Measurements from ENCODE around the gene NAXD.

The NAXD gene

GRCh38 chr13:110578363-110578762 lies 37.0 kb upstream of the NAXD start:
- no peaks in the 10 kb centered on the region for H3K27me3 ChIP-seq (ENCODE audit: control insufficient read depth, insufficient read depth, low read length)

GRCh38 chr13:110580800-110581199 lies 34.5 kb upstream of the NAXD start:
- Histone ChIP-seq H3K27ac (ENCODE audit: low read length) (no peak overlapping the region), H3K9ac (ENCODE audit: low read length) (no peak overlapping the region), H3K9me3 (ENCODE audit: control insufficient read depth, low read depth, low read length) (no peaks in the 10 kb centered on the region)

More at GRCh38 chr13:110578363-110578762, 37.0 kb upstream of the NAXD start:
- Histone ChIP-seq H3K36me3 (ENCODE audit: control insufficient read depth, low read depth, low read length) (no peaks in the 10 kb centered on the region), H3K9me3 (ENCODE audit: control insufficient read depth, low read depth, low read length) (no peaks in the 10 kb centered on the region), H3K9ac (ENCODE audit: low read length) (no peak overlapping the region), H3K4me1 (ENCODE audit: control insufficient read depth, low read depth, low read length) (peaks cover 6% of the 10 kb centered on the region), H3K4me3 (ENCODE audit: low read length) (no peak overlapping the region), H3K27ac (ENCODE audit: low read length) (no peak overlapping the region)

GRCh38 chr13:110581506-110582185 lies 33.7 kb upstream of the NAXD start:
- Histone ChIP-seq H3K27ac (ENCODE audit: low read length) (no peak overlapping the region), H3K27me3 (ENCODE audit: control insufficient read depth, insufficient read depth, low read length) (no peaks in the 10 kb centered on the region), H3K9me3 (ENCODE audit: control insufficient read depth, low read depth, low read length) (no peaks in the 10 kb centered on the region), H3K9ac (ENCODE audit: low read length) (no peak overlapping the region), H3K4me1 (ENCODE audit: control insufficient read depth, low read depth, low read length) (no peaks in the 10 kb centered on the region), H3K4me3 (ENCODE audit: low read length) (no peak overlapping the region), H3K36me3 (ENCODE audit: control insufficient read depth, low read depth, low read length) (no peaks in the 10 kb centered on the region)

More at GRCh38 chr13:110580800-110581199, 34.5 kb upstream of the NAXD start:
- Histone ChIP-seq H3K4me1 (ENCODE audit: control insufficient read depth, low read depth, low read length) (peaks cover under 1% of the 10 kb centered on the region), H3K4me3 (ENCODE audit: low read length) (no peak overlapping the region), H3K36me3 (ENCODE audit: control insufficient read depth, low read depth, low read length) (no peaks in the 10 kb centered on the region), H3K27me3 (ENCODE audit: control insufficient read depth, insufficient read depth, low read length) (no peaks in the 10 kb centered on the region)

DNA sequence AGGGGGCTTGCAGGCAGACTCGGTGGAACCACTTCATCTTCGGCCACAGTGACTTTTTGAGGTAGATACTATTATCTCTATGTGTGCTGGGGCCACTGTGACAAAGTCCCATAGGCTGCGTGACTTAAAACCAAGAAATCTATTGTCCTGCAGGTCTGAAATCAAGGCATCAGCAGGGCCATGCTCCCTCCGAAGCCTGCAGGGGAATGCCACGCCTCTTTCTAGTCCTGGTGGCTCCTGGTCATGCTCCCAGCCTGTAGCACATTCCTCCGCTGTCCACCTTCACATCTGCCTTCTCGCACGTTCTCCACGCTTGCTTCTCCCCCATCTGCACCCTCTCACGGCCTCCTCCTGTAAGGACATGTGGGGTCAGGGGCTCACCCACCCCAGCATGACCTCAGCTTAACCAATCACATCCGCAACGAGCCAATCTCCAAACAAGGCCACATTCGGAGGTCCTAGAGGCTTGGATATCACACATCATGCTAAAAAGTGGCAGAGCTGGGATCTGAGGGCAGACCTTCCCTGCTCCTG lies 32.9 kb upstream of the NAXD start:
- H3K27ac ChIP-seq (ENCODE audit: low read length) = no peak overlapping the region
- H3K9ac ChIP-seq (ENCODE audit: low read length) = no peak overlapping the region
- H3K4me3 ChIP-seq (ENCODE audit: low read length) = no peak overlapping the region
- no peaks in the 10 kb centered on the region for H3K4me1 ChIP-seq (ENCODE audit: control insufficient read depth, low read depth, low read length)
- no peaks in the 10 kb centered on the region for H3K9me3 ChIP-seq (ENCODE audit: control insufficient read depth, low read depth, low read length)
- H3K27me3 ChIP-seq (ENCODE audit: control insufficient read depth, insufficient read depth, low read length) = no peaks in the 10 kb centered on the region
- no peaks in the 10 kb centered on the region for H3K36me3 ChIP-seq (ENCODE audit: control insufficient read depth, low read depth, low read length)

DNA sequence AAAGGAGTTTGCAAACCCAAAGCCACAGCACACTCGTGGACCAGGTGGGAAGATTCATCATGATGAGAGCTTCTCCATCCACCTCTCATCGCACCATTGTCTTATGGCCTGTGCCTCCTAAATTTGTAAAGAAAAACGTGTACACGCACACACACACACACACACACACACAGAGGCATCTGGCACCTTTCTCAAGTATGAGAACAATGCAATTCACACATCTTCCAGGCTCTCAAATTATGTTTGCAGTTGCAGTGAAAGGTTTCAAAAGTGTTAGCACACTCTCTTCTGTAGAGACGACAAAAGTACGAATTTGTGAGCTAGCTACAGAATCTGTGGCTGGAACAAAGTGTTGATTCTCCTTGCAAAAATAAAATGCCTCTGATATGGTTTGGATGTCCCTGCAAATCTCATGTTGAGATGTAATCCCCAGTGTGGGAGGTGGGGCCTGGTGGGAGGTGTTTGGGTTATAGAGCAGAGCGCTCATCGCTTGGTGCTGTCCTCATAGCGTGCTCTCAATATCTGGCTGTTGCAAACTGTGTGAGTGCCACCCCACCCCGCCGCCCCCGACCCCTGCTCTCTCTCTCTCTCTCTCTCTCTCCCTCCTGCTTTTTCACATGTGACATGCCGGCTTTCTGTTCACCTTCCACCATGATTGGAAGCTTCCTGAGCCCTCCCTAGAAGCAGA lies 32.0 kb upstream of the NAXD start:
- Histone ChIP-seq H3K4me1 (ENCODE audit: control insufficient read depth, low read depth, low read length) (no peaks in the 10 kb centered on the region), H3K9me3 (ENCODE audit: control insufficient read depth, low read depth, low read length) (no peaks in the 10 kb centered on the region), H3K9ac (ENCODE audit: low read length) (no peak overlapping the region), H3K4me3 (ENCODE audit: low read length) (no peak overlapping the region), H3K27me3 (ENCODE audit: control insufficient read depth, insufficient read depth, low read length) (no peaks in the 10 kb centered on the region), H3K27ac (ENCODE audit: low read length) (no peak overlapping the region), H3K36me3 (ENCODE audit: control insufficient read depth, low read depth, low read length) (no peaks in the 10 kb centered on the region)

- no peaks in the 10 kb centered on the region for H3K9me3 ChIP-seq (ENCODE audit: control insufficient read depth, low read depth, low read length)
- no peaks in the 10 kb centered on the region for H3K27me3 ChIP-seq (ENCODE audit: control insufficient read depth, insufficient read depth, low read length)
- H3K9ac ChIP-seq (ENCODE audit: low read length) = no peak overlapping the region
- H3K27ac ChIP-seq (ENCODE audit: low read length) = no peak overlapping the region
- no peaks in the 10 kb centered on the region for H3K36me3 ChIP-seq (ENCODE audit: control insufficient read depth, low read depth, low read length)
- no peak overlapping the region for H3K4me3 ChIP-seq (ENCODE audit: low read length)
- peaks cover 4% of the 10 kb centered on the region for H3K4me1 ChIP-seq (ENCODE audit: control insufficient read depth, low read depth, low read length)
Observed at GRCh38 chr13:110589793-110590390, 25.5 kb upstream of the NAXD start.

DNA sequence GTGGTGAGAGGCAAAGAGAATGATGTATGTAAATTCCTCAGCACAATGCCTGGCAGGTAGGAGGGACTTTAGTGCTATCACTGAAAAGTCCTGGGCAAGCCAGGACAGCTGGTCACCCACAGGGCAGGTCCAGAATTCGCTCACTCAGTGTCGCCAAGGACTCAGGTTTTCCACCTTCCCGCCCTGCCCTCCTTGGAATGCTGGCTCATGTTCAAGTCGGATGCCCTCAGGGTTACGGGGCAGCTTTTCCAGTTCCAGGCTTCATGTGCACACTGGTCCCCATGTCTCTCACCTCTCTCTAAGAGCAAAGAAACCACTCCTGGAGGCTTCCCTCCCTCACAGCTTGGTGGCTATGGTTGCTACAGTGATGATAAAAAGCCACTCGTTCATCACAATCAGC lies 24.8 kb upstream of the NAXD start:
- H3K4me3 ChIP-seq (ENCODE audit: low read length) = no peak overlapping the region
- no peak overlapping the region for H3K9ac ChIP-seq (ENCODE audit: low read length)
- no peaks in the 10 kb centered on the region for H3K27me3 ChIP-seq (ENCODE audit: control insufficient read depth, insufficient read depth, low read length)
- no peaks in the 10 kb centered on the region for H3K9me3 ChIP-seq (ENCODE audit: control insufficient read depth, low read depth, low read length)
- H3K4me1 ChIP-seq (ENCODE audit: control insufficient read depth, low read depth, low read length) = peaks cover 4% of the 10 kb centered on the region
- H3K36me3 ChIP-seq (ENCODE audit: control insufficient read depth, low read depth, low read length) = no peaks in the 10 kb centered on the region
- H3K27ac ChIP-seq (ENCODE audit: low read length) = no peak overlapping the region

- no peak overlapping the region for H3K27ac ChIP-seq (ENCODE audit: low read length)
- peaks cover 4% of the 10 kb centered on the region for H3K4me1 ChIP-seq (ENCODE audit: control insufficient read depth, low read depth, low read length)
- H3K36me3 ChIP-seq (ENCODE audit: control insufficient read depth, low read depth, low read length) = no peaks in the 10 kb centered on the region
- H3K4me3 ChIP-seq (ENCODE audit: low read length) = no peak overlapping the region
- no peak overlapping the region for H3K9ac ChIP-seq (ENCODE audit: low read length)
- no peaks in the 10 kb centered on the region for H3K9me3 ChIP-seq (ENCODE audit: control insufficient read depth, low read depth, low read length)
- no peaks in the 10 kb centered on the region for H3K27me3 ChIP-seq (ENCODE audit: control insufficient read depth, insufficient read depth, low read length)
Observed at GRCh38 chr13:110592665-110593064, 22.7 kb upstream of the NAXD start.

- Histone ChIP-seq H3K4me3 (ENCODE audit: low read length) (no peak overlapping the region), H3K9me3 (ENCODE audit: control insufficient read depth, low read depth, low read length) (no peaks in the 10 kb centered on the region), H3K36me3 (ENCODE audit: control insufficient read depth, low read depth, low read length) (no peaks in the 10 kb centered on the region), H3K9ac (ENCODE audit: low read length) (no peak overlapping the region), H3K4me1 (ENCODE audit: control insufficient read depth, low read depth, low read length) (peaks cover 4% of the 10 kb centered on the region), H3K27me3 (ENCODE audit: control insufficient read depth, insufficient read depth, low read length) (no peaks in the 10 kb centered on the region), H3K27ac (ENCODE audit: low read length) (no peak overlapping the region)
Observed at GRCh38 chr13:110593430-110594130, 21.8 kb upstream of the NAXD start.

DNA sequence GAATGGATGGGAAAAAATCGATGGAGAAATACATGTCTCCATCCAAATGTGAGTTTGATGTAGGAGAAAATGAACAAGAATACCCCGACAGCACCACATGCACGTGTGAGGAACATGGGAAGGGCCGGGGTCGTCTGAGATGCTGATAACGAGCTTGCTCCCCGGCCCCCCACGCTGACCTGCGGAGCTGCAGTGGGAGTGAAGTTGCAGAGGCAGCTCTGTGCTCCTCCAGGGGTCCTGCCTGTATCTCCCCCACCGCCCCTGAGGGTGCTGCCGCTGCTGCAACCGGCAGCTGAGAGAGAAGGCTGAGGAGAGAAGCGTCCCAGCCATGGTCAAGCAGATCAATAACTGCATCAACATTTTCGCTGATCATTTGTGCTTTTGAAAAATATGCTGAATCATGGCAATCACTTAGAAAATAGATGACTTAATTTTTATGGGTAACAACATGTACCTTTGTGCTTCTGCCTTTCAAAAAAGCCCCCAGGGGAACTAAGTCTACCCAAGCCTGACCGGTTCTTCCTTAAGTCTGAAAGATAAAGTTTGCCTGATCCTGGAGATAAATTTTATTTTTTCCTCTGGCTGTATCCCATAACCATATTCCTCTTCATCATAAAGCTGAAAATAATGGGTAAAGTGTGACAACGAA lies 18.2 kb upstream of the NAXD start:
- no peaks in the 10 kb centered on the region for H3K36me3 ChIP-seq (ENCODE audit: control insufficient read depth, low read depth, low read length)
- H3K9me3 ChIP-seq (ENCODE audit: control insufficient read depth, low read depth, low read length) = no peaks in the 10 kb centered on the region
- no peak overlapping the region for H3K4me3 ChIP-seq (ENCODE audit: low read length)
- no peaks in the 10 kb centered on the region for H3K4me1 ChIP-seq (ENCODE audit: control insufficient read depth, low read depth, low read length)
- no peak overlapping the region for H3K9ac ChIP-seq (ENCODE audit: low read length)
- H3K27ac ChIP-seq (ENCODE audit: low read length) = no peak overlapping the region
- no peaks in the 10 kb centered on the region for H3K27me3 ChIP-seq (ENCODE audit: control insufficient read depth, insufficient read depth, low read length)

DNA sequence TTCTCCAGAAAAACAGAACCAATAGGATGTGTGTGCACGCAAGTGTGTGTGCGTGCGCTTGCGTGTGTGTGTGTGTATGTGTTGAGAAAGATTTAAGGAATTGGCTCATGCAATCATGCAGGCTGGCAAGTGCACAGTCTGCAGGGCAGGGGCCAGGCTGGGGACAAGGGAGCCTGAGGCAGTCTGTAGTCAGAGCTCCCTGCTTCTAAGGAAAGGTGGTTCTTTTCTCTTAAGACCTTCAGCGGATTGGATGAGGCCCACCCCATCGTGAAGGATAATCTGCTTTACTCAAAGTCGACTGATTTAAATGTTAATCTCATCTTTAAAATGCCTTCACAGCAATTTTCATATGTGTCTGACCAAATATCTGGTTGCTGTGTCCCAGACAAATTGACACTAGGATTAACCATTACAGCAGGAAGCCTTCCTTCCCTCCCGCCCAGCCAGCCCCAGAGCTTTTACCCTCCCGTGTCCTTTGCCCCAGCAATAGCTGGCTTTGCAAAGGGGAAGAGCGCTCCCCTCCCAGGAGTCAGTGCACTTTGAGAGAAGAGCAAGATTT lies 15.0 kb upstream of the NAXD start:
- Histone ChIP-seq H3K9me3 (ENCODE audit: control insufficient read depth, low read depth, low read length) (no peaks in the 10 kb centered on the region), H3K27ac (ENCODE audit: low read length) (no peak overlapping the region), H3K27me3 (ENCODE audit: control insufficient read depth, insufficient read depth, low read length) (no peaks in the 10 kb centered on the region), H3K9ac (ENCODE audit: low read length) (no peak overlapping the region), H3K4me1 (ENCODE audit: control insufficient read depth, low read depth, low read length) (no peaks in the 10 kb centered on the region), H3K36me3 (ENCODE audit: control insufficient read depth, low read depth, low read length) (no peaks in the 10 kb centered on the region), H3K4me3 (ENCODE audit: low read length) (no peak overlapping the region)
